ENCODE data around the gene CDHR4.

DNA sequence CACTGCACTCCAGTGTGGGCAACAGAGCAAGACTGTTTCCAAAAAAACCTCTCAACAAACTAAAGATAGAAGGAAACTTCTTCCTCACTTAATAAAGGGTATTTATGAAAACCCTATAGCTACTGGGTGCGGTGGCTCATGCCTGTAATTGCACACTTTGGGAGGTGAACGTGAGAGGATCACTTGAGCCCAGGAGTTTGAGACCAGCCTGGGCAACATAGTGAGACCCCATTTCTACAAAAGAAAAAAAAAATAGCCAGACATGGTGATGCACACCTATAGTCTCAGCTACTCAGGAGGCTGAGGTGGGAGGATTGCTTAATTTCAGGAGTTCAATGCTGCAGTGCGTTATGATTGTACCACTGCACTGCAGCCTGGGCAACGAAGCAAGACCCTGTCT is 35.7 kb downstream of the CDHR4 start:
- TF ChIP-seq POLR2AphosphoS5 (IDR thresholded peaks at IDR 0.05; ENCODE audit: low read depth, low read length) (no peak), FOXP2 (optimal IDR thresholded peaks at IDR 0.05; ENCODE audit: borderline replicate concordance, extremely low read depth, extremely low read length, insufficient read depth) (no peak), TAF1 (IDR thresholded peaks at IDR 0.05; ENCODE audit: borderline replicate concordance, insufficient read depth, low read length) (no peak)
- TF ChIP-seq, protein P1, sequence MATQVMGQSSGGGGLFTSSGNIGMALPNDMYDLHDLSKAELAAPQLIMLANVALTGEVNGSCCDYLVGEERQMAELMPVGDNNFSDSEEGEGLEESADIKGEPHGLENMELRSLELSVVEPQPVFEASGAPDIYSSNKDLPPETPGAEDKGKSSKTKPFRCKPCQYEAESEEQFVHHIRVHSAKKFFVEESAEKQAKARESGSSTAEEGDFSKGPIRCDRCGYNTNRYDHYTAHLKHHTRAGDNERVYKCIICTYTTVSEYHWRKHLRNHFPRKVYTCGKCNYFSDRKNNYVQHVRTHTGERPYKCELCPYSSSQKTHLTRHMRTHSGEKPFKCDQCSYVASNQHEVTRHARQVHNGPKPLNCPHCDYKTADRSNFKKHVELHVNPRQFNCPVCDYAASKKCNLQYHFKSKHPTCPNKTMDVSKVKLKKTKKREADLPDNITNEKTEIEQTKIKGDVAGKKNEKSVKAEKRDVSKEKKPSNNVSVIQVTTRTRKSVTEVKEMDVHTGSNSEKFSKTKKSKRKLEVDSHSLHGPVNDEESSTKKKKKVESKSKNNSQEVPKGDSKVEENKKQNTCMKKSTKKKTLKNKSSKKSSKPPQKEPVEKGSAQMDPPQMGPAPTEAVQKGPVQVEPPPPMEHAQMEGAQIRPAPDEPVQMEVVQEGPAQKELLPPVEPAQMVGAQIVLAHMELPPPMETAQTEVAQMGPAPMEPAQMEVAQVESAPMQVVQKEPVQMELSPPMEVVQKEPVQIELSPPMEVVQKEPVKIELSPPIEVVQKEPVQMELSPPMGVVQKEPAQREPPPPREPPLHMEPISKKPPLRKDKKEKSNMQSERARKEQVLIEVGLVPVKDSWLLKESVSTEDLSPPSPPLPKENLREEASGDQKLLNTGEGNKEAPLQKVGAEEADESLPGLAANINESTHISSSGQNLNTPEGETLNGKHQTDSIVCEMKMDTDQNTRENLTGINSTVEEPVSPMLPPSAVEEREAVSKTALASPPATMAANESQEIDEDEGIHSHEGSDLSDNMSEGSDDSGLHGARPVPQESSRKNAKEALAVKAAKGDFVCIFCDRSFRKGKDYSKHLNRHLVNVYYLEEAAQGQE (IDR thresholded peaks at IDR 0.05; ENCODE audit: insufficient read depth in 1 of 2, low read depth in 2 of 2, low read length in 2 of 2): no peak
